HG02885 (cell line): ENCODE data around the gene NPIPB2.
"Not testable (repeated sequence)": the region's sequence is repeated elsewhere in the genome, so short reads cannot be mapped to it uniquely, and the experiment has no call there.

ENCODE experiments used
- ATAC-seq: cut with Tn5 transposase; IDR thresholded peaks from one replicate; pipeline ENCODE4 v1.9.1; 2021; ENCODE audit warnings: mild to moderate bottlenecking; ENCODE audit not compliant: unreplicated experiment, poor library complexity

The NPIPB2 gene

DNA sequence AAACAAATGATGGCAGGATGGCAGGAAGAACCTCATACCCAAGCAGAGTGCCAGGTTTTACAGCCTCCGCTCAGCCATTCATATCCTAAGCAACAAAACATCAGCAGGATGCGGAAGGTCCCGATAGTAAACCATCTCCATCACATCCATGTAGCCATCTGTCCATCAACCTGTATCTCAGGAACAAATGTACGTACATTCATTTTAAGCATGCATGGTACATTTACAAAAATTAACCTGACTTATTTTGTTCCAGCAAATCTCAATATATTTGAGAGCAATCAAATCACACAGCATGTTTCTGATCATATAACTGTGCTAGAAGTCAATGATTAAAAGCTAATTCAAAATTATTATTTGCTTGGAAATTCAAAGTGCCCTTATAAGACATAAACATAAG is at the start of gene NPIPB2:
Gene NPIPB2, minus strand, starts transcription at position 101 of the 400 bp plus-strand sequence. Its CDS starts 0 bp downstream, at position 101.
- not testable (repeated sequence) for ATAC-seq

DNA sequence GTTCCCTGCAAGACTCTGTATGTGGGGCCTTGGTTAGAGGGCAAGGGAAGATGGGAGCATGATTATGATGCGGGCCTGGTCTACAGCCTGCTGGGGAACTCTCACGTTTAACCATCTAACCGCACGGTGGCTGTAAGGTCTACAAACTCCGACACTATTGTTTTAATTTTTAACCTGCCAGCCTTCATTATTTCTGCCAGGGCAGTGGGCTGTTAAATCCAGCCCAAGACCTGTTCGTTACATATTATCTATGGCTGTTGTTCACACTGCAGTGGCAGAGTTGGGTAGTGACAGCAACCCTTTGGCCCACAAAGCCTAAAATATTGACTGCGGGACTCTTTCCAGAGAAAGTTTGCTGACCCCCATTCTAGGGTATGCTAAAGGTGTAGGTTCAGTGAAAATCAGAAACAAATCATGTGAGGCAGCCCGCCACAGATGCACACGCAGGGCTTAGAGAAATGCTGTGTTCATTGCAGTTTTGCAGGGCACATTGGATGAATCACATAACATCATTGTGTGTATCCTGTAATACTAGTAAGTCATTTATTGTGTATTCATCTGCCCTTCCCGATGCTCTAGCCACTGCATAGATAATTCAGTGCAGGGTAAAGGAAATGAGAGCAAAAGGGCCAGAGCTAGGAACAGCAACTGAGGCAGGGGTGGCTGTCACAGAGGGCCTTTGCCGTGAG is 49.0 kb upstream of the NPIPB2 start:
- no peak for ATAC-seq

DNA sequence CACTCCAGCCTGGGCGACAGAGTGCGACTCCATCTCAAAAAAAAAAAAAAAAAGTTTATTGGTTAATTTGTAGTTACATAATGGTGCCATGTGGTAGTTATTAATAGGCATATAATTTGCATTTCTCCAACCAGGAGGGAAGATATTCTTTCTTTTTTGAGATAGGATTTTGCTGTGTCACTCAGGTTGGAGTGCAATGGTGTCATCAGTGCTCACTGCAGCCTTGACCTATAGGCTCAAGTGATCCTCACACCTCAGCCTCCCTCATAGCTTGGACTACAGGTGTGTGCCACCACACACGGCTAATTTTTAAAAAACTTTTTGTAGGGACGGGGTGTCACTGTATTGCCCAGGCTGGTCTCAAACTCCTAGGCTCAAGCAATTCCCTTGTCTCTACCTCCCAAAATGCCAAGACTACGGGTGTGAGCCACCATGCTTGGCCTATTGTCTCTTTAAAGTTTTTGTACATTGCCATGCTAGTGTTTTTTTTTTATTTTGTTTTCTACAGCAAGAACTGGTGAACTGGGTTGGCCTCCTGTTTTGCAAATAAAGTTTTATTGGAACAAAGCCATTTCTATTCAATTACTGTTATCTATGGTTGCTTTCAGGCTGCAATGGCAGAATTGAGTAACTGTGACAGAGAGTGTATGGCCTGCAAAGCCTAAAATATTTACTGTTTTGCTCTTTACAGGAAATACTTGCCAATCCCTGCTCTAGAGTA is 46.6 kb upstream of the NPIPB2 start:
- ATAC-seq, result no peak

DNA sequence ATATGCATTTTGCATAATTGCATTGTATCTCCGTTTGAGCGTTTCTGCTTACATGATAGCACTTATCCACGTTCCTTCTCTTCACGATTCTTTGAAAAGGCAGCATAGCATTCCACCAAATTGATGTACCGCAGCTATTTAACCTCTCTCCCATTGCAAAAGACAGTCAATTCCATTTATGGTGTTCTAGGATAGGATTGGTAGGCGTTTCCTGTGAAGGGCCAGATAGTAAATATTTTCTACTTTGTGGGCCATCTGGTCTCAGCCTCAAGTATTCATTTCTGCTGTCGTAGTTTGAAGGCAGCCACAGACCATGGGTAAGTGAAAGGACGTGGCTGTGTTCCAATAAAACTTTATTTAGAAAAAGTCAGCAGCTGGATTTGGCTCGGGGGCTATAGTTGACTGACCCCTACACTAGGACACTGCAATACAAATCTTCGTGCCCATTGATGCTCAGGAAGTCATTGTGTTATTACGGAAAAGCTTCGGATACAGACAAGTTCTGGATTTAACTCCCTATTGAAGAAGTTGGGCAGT is 44.7 kb upstream of the NPIPB2 start:
- no peak for ATAC-seq

DNA sequence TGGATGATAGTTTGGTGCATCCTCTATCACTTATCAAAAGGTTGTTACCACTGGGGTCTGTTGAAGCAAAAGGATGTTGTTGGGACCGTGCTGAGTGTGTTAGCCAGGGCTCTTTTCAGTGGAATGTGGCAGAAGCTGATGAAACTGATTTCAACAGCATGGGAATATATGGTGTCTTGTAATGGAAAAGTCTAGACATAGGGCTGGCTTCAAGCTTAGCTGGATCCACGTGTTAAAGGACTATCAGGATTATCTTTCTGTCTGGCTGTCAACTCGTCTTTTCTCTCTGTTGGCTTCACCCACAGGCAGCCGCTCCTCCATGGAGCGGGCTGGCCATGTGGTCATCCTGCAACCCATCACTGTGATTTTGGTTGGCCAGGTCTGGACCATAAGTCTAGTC is 43.4 kb upstream of the NPIPB2 start:
- ATAC-seq, result no peak

DNA sequence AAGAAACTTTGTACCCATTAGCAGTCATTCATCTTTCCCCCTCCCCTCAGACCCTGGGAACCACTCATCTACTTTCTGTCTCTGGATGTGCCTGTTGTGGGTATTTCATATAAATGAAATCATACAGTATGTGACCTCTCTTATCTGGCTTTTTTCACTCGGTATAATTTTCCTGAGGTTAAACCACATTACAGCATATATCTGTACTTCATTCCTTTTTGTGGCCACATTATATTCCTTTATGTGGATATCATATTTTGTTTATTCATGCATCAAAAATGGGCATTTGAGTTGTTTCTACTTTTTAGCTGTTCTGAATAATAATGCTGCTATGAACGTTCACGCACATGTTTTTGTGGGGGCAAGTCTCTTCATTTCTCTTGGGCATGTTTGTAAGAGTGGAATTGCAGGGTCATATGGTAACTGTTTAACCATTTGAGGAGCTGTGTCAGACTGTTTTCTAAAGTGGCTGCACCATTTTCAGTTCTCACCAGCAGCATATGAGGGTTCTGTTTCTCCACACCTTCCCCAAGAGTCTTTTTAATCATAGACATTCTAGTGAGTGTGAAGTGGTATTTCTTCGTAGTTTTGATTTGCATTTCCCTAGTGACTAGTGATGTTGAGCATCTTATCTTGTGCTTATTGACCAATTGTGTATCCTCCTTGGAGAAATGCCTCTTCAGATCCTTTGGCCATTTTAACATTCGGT is 38.4 kb upstream of the NPIPB2 start:
- no peak for ATAC-seq

DNA sequence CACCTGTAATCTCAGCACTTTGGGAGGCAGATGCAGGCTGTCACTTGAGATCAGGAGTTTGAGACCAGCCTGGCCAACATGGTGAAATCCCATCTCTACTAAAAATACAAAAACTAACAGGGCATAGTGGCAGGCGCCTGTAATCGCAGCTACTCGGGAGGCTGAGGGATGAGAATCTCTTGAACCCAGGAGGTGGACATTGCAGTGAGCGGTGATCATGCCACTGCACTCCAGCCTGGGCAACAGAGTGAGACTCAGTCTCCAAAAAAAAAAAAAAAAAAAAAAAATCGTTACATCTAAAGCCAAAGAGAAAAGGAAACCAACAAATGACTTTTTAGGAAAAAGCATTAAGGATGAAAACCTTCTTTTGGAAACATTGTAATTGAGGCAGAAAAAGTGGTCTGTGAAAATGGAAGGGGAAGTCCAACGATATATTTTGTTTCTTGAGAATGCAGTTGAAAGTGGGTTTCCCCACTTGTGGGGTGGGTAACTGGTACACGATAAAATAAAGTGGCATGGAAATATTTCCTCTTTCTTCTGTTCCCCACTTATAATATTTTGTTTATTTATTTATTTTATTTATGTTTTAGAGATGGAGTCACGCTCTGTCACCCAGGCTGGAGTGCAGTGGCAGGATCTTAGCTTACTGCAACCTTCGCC is 37.3 kb upstream of the NPIPB2 start:
- no peak for ATAC-seq

DNA sequence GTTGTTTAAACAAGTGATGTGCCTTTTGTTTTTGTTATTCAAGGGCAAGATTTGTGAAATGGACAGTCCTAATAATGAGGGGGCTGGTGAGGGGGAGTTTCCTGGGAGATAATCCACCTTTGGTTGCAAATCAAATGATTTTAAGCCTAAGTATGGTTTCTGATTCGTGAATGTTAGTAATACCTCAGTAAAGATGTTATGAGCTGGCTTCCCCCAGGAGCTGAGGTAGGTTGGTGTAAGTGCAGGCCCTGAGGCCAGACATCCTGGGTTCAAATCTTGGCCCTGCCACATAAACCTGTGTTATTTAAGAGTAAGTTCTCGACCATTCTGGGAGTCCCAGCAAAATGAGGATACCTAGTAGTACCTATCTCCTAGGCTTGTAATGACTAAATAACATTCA is 36.2 kb upstream of the NPIPB2 start:
- ATAC-seq, result no peak

DNA sequence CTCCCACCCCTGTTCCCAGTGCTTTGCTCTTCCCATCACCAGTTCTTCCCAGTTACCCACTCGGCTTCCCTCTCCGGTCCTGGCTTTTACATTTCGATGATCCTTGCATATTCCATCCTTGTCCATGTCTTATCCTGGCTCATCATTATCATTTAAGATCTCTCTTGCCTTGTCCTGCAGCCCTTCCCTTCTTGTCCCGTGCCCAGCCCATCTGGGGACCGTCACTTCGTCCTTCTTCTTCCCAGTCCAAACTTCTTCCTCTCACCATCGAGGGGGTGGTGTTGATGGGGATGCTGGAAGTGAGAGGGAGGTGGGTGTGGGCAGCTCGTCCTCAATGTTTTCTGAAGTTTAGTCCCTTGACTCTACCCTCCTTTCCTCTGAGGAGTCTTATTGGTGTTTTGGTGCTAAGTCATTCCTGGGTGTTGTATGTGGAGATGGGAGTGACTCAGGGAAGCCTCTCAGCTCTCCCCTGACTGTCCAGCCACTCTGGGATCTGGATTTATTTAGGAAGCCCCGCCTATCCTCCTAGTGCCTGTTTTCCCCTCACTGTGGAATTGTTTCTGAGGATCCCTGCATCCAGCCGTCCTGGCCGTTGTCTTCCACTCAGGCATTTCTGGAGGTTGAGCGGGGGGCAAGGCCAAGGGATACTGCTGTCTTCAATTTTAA is 35.7 kb upstream of the NPIPB2 start:
- ATAC-seq, result no peak

DNA sequence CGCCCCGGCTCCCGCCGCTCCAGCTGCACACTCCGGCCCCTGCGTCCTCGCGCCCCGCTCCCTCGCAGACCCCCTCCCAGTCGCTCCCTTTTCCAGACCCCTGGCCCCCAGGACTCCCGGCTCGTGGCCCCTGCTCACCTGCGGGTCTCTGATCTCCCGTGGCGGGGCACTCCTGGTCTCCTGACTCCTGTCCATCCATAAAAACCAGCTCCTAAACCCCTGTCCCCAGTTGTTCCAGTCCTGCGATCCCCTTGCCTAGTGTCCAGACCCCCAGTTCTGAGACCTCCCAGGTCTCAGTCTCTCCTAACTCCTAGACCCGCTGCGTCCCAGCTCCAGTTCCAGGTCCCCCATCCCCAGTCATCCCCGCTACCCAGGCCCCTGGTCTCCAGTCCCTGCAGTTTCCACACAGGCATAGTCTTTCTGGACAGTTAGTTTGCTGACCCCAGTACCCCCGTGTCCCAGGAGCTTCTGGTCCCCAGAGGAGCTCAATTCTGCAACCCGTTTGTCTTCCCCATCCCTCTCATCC is 35.1 kb upstream of the NPIPB2 start:
- no peak for ATAC-seq

DNA sequence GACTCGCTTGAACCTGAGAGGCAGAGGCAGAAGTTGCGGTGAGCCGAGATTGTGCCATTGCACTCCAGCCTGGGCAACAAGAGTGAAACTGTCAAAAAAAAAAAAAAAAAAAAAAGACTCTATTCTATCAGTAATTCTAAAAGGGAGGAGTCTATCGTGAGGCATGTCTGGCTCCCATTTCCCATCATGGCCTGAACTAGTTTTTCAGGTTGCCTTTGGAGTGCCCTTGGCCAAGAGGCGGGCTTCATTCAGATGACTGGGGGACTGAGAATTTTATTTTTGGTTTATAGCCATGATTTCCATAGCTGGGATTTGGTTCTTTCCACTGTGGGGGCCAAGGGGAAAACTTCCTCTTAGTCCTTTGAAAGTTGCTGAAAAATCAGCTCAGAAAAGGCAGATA is 31.2 kb upstream of the NPIPB2 start:
- ATAC-seq, result no peak

DNA sequence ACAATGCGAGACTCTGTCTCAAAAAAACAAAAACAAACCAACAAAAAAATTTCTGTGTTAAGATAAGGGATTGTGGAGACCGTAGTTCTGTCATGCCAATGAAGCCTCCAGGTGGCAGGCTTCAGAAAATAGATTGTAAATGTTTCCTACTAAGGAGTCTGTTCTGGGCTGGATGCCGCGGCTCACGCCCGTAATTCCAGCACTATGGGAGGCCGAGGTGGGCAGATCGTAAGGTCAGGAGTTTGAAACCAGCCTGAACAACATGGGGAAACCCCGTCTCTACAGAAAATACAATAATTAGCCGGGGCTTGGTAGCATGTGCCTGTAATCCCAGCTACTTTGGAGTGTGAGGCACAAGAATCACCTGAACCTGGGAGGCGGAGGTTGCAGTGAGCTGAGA is 30.3 kb upstream of the NPIPB2 start:
- ATAC-seq, result no peak

DNA sequence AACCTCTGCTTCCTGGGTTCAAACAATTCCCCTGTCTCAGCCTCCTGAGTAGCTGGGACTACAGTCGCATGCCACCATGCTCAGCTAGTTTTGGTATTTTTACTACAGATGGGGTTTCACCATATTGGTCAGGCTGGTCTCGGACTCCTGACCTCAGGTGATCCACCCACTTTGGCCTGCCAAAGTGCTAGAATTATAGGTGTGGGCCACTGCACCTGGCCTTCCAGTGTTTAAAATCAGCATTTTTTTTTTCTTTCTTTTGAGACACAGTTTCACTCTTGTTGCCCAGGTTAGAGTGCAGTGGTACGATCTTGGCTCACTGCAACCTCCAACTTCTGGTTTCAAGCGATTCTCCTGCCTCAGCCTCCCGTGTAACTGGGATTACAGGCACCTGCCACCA is 28.4 kb upstream of the NPIPB2 start:
- ATAC-seq, result not testable (repeated sequence)

DNA sequence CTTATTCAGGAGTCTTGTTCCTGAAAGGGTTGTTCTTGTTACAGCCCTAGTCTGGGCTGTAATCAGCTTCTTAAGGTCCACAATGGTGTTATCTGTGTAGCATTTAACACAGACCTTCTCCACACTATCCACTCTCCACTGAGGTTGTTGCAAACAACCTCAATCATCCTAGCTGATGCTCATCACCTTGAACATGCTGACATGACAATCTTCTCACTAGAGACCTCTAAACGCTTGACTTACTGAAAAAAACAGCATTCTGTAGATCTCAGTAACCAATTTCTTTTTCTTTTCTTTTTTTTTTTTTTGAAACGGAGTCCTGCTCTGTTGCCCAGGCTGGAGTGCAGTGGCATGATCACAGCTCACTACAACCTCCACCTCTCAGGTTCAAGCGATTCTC is 26.7 kb upstream of the NPIPB2 start:
- ATAC-seq, result no peak

DNA sequence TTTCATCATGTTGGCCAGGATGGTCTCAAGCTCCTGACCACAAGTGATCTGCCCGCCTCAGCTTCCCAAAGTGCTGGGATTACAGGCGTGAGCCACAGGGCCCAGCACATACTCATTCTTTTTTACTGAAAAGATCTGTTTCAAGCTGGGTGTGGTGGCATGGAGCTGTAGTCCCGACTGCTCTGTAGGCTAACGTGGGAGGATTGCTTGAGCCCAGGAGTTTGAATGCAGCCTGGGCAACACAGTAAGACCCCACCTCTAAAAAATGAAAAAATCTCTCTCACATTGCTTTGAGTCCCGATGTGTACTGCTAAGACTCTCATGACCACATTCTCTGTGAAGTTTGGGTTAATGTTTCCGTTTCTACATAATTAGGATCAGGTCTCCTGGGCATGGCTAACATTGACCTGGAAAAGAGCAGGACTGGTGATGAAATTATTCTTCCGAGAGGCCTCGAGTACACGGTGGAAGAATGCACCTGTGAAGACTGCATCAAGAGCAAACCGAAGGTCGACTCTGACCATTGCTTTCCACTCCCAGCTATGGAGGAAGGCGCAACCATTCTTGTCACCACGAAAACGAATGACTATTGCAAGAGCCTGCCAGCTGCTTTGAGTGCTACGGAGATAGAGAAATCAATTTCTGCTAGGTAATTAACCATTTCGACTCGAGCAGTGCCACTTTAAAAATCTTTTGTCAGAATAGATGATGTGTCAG is 25.5 kb upstream of the NPIPB2 start:
- ATAC-seq, result no peak

DNA sequence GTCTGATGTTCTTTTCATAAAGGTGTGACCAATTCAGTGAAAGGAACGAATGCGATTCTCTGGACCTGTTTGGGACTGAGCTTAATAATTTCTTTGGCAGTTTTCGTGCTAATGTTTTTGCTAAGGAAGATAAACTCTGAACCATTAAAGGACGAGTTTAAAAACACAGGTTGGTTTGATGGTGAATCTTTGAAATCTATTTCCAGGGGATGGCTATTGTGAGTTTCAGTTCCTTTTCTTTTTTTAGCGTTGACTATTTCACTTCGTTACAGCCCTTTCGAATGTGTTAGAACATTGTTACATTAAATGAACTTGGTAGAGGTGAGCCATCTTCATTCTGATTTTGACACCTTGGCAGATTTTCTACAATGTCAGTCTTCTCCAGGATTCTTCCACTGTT is 24.3 kb upstream of the NPIPB2 start:
- peak; percentile 36 for ATAC-seq

DNA sequence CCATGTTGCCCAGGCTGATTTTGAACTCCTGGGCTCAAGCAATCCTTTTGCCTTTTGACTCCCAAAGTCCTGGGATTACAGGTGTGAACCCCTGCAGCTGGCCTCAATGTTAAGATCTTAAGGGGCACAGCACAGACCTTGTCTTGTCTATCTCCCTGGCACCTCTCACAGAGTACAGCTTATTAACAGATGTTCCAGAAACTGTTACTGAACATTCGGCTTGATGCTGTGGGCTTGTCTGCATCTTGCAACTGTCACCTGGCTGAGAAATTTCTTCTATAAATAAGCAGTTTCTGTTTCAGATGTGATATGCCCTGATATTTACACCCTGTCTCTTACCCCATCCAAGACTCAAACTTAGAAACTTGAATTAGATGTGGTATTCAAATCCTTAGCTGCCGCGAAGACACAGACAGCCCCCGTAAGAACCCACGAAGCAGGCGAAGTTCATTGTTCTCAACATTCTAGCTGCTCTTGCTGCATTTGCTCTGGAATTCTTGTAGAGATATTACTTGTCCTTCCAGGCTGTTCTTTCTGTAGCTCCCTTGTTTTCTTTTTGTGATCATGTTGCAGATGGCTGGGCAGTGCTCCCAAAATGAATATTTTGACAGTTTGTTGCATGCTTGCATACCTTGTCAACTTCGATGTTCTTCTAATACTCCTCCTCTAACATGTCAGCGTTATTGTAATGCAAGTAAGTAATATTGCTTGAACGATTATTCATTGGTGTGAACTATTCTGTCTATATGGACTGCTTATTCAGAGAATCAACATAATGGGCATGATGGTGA is 23.1 kb upstream of the NPIPB2 start, which contains the start of gene TNFRSF17:
Gene TNFRSF17, plus strand, starts transcription at position 450 of the 791 bp plus-strand sequence. Its CDS starts 115 bp downstream, at position 565.
- peak; percentile 78 for ATAC-seq

DNA sequence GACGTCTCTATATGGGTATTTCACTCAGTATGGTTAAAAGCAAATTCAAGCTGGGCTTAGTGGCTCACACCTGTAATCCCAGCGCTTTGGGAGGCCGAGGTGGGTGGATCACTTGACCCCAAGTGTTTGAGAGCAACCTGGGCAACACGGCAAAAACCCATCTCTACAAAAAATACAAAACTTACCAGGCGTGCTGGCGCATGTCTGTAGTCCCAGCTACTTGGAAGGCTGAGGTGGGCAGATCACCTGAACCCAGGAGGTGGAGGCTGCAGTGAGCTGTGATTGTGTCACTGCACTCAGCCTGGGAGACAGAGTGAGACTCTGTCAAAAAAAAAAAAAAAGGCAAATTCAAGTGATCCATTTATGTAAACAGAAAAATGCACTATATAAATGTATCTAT is 21.9 kb upstream of the NPIPB2 start:
- ATAC-seq, result no peak
